Right renal pelvis (tissue), 4 donors: ENCODE measurements around the gene MAST4. TPM values are rescaled to one million over a fixed set of nuclear protein-coding genes. Genes with fewer than 3 reads are reported as not detected.

Source experiments
- DNase-seq, 4 donors: peaks; one replicate each; pipeline ENCODE4 v3.0.0-alpha.2; 2013; ENCODE audit warnings: low read depth in 4 of 4, low spot score in 3 of 4, missing footprints in 1 of 4
- polyA plus RNA-seq, 4 donors: library from polyadenylated mRNA; unstranded; fragments of 120-200 nt; gene quantifications; one replicate each; pipeline ENCODE4 v1.2.1, GENCODE V29; 2013; ENCODE audit not compliant: insufficient read length in 4 of 4

Gene MAST4
- polyA plus RNA-seq, 4 donors: 14.1 to 18.1 (median 15.0) TPM

DNA sequence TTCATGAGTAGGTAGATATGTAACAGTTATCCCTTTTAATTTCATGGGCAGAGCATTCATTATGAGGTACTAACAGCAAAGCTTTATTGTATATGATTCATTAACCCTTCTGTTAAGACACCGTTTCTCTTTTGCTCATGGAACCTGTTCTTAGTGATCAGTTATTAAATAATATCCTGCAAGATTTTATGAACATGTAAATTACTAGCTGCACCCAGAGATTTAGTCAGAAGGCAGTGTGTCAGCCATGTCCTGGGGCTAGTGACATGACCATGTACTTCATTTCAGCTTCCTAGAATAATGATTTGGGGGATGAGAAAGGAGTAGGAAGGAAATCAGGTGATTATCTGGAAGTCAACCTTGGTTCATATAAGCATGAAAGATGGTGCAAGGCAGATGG, 7.0 kb downstream of the MAST4 start:
- no peak for DNase-seq

DNA sequence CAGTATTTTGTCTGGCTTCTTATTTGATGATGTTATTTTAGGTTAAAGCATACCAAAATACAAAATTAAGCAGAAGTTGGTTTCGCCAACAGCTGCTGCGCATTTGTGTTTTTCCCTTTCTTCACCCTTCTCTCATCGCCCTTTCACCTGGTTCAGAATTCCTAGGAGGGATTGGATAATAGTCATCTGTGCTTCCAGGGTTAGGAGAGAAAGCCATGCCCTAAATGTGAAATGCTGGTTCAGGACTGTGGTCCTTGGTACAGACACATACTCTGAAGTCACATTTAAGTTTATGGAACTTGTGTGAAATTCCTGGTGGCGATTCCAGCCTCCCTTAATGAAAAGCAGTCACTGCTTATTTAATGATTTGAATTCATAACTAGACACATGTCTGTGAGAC, 7.7 kb downstream of the MAST4 start:
- no peak for DNase-seq

DNA sequence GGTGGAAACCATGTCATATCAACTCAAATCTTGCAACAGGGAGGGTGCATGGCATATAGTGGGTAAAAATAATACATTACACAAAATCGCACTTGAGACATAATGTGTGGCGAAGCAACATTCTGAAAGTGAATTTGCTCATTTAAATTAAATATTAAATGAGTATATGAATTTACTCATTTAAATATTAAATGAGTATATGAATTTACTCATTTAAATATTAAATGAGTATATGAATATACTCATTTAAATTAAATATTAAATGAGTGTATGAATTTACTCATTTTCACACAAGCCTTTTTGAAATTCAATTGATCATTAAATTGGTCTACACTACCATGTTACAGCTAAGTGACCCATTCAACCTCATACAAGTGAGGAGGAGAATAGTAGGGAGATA, 10.5 kb downstream of the MAST4 start:
- DNase-seq: no peak

DNA sequence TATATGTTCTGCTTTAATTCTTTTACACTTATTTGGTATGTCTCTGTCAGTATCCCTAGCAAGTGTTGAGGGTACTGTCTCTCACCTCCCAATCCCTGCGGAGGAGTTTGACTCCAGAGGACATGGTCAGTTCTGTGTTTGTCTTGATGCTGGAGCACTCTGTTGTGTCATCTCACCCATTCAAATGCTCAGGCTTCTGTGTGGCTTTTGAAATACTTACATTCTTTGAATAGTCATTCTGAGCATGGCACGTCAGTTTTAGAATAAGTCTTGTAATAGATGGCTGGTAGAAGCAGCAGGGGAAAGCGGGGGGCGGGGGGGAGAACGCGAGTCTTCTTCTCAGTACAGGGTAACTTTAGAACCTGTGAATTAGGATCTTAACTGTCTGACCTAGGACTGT, 12.3 kb downstream of the MAST4 start:
- DNase-seq: no peak

DNA sequence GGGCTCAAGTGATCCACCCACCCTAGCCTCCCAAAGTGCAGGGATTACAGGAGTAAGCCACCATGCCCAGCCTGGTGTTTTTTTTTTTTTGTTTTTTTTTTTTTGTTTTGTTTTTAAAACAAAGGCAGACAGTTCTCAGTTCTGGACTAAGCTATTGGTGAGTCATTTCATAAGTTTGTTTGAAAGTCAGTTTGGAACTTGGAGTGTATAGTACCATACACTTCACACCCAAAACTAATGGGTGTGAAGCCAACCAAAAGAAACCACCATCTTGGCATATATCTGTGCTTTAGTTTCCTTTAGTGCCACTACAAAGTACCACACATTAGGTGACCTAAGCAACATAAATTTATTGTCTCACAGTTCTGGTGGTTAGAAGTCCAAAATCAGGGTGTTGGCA, 13.4 kb downstream of the MAST4 start:
- DNase-seq: no peak

DNA sequence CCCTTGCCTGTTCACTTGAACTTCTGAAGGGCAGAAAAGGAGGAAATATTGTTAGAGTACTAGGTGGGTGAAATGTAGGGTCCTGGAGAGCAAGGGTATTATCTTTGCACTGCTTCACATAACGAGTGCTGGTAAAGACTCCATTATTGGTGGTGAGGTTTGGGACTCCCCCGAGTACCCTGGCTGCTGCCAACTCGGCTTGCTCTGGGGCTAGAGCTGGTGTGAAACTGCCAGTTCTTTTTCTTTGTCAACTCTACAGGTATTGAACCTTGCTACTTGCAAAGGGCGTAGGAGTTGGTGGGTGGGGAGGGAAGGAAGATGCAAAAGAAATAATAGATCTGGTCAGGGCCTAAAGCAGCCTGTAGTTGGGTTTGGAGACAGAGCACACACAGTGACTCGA, 16.0 kb downstream of the MAST4 start:
- no peak for DNase-seq

DNA sequence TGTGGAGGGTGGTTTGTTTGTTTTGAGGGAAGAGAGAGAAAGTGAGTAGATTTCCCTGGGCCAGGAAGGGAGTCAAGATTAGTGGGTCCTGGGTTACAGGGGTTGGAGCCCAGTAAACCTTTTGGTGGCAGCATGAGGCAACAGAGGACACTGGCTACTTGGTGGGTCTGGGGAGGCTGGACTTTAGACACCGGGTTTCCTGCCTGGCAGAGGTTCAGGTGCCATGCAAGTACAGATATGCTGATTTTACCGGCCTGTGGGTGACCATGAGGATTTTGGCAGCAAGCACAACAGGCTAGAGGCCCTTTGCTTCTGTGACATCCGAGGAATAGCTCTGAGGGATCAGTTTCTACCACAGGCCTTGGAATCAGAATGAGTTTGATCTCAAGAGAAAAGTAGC, 18.9 kb downstream of the MAST4 start:
- DNase-seq: no peak

DNA sequence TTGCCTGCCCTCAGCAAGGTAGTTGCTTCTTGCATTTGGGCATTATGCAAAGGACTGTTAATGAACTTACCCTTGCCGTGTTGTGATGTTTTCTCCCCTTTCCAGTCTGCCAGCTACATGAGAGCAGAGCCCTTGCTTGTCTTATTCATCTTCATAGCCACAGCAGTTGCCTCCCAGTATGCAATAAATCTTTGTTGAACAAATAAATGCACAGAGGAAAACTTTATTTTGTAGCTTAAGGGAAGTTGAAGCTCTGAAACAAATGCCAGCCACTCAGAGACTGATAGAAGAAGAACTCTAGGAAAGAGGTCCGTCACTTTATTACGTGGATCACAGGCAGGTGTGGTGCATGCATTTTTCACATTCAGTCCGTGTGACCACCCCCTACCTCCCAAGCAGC, 19.7 kb downstream of the MAST4 start:
- DNase-seq: no peak

DNA sequence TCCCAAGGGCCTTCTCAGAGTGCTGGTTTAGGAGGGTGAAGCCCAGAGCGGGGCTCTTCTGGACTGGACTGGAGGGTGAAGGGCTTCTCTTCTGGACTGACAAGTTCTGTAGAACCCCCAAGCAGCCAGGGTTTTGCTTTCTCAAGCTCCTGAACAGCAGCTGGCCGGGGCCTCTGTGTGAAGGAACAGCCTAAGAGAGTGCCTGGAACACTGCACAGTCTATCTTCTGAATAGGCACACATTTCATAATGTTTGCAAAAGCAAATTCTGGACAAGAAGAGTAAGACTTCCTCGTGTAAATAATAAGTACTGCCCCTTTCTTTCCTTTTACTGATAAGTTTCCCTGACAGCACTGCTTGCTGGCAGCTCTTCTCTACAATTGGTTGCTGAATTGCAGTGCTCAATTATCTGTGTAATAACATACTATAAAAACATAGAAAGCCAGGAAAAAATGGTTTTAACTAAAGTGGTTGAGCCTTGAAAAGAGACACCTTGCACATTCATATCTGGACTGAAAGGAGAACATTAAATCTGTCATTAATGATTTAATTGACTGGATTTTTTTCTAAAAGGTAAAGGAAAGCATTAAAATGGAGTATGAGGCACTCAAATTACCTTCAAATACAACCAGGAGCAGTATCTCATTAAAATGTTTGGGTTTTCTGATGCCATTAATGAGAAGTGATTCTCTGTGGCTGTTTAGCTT, 20.5 kb downstream of the MAST4 start:
- no peak for DNase-seq

DNA sequence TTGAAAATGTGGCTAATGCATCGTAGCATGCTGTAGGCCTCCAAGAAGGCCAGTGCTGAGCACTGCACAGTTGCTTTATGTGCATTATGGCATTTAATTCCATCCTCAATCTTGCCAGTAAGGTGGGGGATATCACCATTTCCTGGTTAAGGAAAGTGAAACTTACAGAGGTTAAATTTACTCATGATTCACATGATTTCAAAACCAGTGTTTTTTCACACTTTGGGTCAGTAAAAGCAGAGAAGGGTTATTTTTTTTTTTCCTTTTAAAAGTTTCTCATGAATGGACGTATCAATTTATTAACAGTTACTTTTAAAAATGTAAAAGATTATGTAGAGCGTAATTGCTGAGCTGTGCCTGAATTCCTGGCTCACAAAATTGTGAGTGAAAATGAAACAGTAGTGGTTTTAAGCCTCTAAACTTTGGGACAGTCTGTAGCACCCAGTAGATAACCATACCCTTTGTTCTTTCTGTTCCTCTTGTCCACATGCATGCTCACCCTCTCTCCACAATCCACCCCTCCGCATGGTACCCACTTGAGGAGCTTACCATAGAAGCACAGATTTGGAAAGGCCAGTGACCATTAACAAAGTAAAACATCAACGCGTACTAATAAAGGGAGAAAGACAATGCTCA, 21.2 kb downstream of the MAST4 start:
- no peak for DNase-seq

DNA sequence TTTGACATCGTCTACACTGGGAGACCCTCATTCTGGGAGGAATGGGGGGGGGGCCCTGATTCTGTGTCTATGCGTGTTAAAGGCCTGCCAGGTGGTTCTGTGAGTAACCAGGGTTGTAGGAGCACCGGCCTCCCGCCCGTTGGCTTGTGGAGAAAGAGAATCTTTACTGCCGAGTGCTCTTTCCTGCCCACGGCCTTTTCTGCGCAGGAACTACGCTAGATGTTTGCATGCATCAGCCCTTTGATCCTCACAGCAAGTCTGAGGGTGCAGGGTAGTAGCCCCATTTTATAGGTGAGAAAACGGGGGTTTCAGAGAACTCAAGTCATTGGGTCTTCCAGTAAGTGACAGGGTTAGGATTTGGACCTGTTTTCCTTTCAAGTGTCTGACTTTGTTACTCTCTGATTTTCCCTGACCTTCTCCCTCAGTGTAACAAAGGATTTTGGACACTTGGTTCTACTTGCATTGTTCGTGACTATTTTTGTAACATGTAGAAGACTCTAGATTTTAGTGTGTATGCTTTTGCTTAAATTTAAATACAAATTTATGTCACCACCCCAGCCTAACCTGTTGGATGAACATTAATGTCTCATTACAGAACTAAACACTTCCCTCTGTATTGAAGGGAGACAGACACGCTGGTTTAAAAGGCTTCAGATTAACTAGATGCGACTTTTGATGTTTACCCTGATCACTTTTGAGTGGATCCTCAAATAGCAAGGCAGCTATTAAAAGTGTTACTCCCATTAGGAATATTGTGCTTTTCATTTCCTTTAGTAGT, 22.0 kb downstream of the MAST4 start:
- no peak for DNase-seq

DNA sequence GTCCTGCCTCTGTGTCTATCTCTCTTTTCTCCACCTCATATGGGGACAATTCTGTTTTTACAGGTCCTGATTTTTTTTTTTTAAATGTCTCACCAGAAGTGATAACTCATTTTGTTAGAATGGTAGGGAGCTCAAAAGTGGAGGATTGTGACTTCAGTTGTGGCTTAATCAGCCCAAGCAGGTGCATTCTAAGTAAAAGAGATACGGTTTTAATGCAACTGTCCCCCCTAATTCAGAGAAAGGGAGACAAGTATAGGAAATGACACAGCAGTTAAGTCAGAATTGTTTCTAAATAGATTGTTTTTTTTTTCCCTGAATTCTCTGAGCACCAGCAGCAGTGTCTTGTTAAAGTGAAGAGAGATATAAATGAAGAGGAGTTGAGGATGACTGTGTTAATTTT, 24.5 kb downstream of the MAST4 start:
- DNase-seq: no peak

DNA sequence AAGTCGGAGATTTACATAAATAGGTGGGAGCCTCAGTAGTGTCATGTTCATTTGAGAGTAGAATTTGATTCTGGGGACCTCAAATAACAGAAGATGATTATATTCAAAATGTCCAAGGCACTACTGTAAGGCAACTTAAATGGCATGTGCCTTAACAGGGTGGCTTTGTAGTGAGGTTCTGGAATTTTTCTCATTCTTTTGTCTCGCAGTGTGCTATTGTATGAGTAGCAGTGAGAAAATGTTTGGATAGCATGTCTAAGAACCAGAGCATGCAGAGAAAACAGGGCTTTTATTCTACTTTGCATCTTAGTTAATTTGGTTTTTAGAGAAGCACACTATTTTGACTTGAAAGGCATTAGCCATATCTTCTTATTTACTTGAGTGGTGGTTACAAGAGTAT, 25.0 kb downstream of the MAST4 start:
- no peak for DNase-seq

DNA sequence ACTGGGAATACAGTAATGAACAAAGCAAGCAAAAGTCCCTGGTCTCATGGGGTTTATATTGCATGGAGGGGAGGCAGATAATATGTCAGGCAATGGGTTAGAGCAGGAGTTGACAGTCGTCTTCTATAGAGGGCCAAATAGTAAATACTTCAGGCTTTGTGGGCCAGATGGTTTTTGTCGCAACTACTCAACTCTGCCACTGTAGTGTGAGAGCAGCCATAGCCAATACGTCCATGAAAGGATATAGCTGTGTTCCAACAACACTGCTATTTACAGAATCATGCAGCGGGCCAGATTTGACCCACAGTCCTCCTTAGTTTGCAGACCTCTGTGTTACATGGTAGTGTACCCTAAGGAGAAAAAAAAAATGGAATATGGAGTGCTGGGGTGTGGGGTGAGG, 25.5 kb downstream of the MAST4 start:
- DNase-seq: no peak

DNA sequence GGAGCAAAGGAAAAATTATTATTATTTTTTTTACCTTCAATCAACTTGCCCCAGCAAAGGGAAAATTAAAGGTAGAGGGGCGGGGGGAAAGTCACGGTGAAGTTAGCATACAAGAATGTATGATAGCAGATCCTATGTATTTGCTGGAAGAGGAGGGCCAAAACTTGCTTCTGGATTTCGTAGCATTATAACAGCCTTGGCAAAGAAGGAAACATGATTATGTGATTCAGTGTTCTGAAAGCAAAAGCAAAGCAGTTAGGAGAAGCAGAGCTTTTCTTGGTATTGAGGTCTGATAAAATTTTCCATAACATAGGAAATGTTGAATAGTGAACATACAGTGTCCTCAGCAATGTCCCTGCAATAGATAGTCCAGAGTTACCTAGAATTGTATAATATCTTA, 32.4 kb downstream of the MAST4 start:
- DNase-seq: no peak

DNA sequence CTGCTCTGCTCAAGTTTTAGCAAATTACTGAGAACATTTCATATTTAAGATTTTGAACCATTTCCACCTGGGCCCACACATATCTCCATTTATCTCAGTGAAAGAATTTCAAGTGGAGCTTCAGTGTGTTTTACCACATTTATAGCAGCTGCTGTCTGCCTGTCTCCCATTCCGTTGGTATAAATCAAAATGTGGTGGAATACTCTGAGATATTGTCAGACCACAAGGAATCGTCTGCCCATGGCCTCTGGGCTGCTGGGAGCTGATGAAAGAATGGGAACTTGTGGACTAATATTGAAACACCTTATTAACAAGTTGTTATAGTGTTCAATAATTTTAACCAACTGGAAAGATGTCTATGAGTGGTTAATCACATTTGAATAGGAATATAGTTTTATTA, 33.3 kb downstream of the MAST4 start:
- no peak for DNase-seq

DNA sequence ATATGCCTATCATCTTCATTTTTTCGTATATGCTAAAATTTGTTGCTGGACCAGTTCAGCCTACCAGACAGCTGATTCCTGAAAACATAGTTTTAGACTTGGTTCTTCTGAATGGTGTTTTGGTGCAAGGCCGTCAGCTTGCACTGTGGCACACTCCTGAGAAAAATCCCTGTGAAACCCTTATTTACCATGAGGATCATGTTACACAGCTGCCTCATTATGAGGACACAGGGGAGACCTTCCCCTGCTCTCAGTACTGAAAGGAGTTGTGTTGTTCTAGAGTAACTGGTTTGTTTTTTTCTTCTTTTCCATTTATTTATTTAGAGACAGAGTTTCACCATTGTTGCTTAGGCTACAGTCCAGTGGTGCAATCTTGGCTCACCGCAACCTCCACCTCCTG, 37.6 kb downstream of the MAST4 start:
- no peak for DNase-seq

DNA sequence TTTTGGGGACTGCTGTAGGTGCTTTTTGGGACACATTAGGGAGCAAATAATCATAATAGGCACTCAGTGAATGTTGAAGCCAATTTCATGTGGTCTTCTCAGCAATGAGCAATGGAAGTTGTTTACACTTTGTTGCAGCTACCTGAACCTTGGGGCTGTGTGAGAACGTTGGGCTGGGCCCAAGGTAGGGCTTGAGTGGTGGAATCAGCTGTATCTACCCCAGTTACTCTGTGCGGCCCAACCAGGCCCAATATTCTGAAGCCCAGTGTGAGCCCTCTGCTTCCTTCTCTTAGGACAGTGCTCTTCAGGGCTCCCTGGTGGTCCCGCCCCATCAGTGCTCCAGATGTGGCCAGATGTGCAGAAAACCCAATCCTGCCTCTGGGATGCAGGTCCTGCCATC, 38.4 kb downstream of the MAST4 start:
- DNase-seq: no peak

DNA sequence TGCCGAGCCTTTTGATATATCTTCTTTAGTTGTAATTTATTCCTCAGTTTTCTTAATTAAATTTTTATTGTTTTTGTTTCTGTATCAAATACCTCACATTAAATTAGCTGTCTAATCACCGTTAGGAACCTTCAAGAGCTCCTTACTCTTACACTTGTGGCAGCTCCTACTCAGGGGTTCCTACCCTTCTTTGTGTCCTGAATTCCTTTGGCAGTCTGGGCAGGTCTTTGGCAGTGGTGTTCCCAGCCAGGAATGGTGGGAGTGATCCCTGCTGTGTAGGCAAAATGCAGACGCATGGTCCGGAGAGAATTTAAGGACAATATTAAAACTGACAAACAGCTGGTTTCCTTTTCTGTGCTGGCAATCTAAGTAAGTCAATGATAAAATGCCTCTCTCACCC, 41.8 kb downstream of the MAST4 start:
- DNase-seq: no peak

DNA sequence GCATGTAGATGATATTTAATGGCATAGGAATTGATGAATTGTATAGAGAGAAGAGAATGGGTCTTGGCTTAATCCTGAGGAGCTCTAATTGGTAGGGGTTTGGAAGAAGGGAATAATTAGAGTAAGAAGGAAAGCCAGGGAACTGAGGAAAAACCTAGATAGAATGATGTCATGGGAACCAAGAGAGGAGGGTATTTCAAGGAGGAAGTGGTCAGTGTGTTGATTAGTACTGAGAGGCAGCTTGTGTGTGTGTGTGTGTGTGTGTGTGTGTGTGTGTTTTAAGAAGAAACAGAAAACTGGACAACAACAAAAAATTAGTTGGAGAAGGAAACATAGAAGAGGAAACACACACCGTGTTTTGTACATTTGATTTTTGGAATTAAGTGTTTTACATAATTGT, 42.8 kb downstream of the MAST4 start:
- DNase-seq: no peak

DNA sequence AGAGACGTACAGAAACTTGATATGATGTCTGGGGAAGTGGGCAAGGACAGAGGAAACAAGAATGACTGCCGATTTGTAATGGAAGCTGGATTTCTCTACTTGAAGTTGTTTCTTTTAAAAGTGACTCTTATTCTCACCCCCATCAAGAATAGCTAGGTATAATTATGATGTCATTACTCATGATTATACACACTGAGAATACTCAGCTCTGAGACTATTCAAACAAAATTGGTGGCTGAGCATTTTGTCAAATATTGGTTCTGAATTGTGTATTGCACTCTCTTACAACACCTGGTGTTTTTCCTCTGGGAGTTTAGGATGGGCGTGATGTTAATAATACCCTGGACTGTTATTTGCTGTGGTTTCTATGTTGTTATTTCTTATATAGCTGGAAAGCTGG, 46.3 kb downstream of the MAST4 start:
- DNase-seq: no peak

DNA sequence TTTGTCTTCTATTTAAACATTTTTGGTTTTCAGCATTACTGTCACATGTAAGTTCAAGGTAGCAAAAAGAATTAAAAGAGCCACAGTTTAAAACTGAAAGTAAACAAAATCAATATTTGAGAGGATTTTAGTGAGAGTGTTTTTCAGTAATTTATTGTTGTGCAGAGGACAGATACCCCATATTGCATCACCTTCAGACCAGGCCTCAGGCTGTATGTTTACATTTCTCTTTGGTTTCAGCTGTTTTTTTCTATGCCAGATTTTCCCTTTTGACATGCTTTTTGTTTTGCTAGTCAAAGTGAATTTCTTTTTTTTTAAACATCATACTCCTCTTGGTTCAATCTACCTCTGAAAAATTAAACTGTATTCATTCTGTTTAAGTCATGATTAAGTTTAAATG, 47.2 kb downstream of the MAST4 start:
- no peak for DNase-seq
